Measurements from ENCODE around the gene LTBP2. TPM values are rescaled to one million over a fixed set of nuclear protein-coding genes. Genes with fewer than 3 reads are reported as not detected.

LTBP2 gene
- total RNA-seq, 1 experiment from 2014 or later = 1.5 TPM

DNA sequence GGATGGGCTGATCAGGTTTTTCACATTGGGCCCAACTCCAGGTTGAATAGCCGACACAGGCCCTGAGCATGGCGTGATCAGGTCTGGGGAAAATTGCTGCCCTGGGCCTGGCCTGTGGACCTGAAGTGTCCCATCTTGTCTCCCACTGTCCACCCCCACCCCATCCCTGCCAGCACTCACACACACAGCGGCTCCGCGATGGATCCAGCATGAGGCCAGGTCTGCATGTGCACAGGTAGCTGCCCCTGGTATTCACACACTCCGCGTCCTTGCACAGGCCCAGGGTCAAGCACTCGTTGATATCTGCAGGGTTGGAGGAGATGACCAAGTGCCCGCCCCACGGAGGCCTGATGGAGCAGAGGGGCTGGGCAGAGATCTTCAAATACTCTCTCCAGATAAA, 79.8 kb downstream of the LTBP2 start:
- ATAC-seq (no peak), DNase-seq (ENCODE audit: low read depth, low spot score) (no peak)
- no peaks in the 10 kb centered on the region for H3K9me2 ChIP-seq (ENCODE audit: insufficient read depth)
- no peaks in the 10 kb centered on the region for H3K36me3 ChIP-seq (ENCODE audit: control insufficient read depth in 1 of 2, insufficient read depth in 2 of 2, low read length in 2 of 2)
- ChIA-PET CTCF (interaction anchor here (0.7 to 1.1 kb wide), 3 partner anchors 30 to 77 kb away, joined by 3 to 10 read pairs (median 6); no protein-coding TSS in a partner anchor), POLR2A (no interaction called here), RAD21 (ENCODE audit: low non-redundant PET in 1 of 2, low total read pairs in 2 of 2, uncharacterized antibody in 2 of 2, unreplicated experiment in 2 of 2) (interaction anchor here in 1 of 2 experiments (1.5 kb wide), 1 partner anchor 77 kb away, joined by 4 read pairs; no protein-coding TSS in a partner anchor)
- no peaks in the 10 kb centered on the region for H3K9me3 ChIP-seq (ENCODE audit: control insufficient read depth in 1 of 2, insufficient read depth in 1 of 2, low read depth in 1 of 2, low read length in 2 of 2)
- H3K9ac ChIP-seq (ENCODE audit: low read length) = 0 out of 2 replicates have a peak overlapping the region, but pooled peaks have one; percentile 33
- TF ChIP-seq YY1 (IDR thresholded peaks at IDR 0.05; ENCODE audit: extremely low read depth, insufficient replicate concordance, low read depth, low read length) = no peak
- TF ChIP-seq, protein P1, sequence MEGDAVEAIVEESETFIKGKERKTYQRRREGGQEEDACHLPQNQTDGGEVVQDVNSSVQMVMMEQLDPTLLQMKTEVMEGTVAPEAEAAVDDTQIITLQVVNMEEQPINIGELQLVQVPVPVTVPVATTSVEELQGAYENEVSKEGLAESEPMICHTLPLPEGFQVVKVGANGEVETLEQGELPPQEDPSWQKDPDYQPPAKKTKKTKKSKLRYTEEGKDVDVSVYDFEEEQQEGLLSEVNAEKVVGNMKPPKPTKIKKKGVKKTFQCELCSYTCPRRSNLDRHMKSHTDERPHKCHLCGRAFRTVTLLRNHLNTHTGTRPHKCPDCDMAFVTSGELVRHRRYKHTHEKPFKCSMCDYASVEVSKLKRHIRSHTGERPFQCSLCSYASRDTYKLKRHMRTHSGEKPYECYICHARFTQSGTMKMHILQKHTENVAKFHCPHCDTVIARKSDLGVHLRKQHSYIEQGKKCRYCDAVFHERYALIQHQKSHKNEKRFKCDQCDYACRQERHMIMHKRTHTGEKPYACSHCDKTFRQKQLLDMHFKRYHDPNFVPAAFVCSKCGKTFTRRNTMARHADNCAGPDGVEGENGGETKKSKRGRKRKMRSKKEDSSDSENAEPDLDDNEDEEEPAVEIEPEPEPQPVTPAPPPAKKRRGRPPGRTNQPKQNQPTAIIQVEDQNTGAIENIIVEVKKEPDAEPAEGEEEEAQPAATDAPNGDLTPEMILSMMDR (IDR thresholded peaks at IDR 0.05 in 2 of 3, conservative IDR thresholded peaks at IDR 0.05 in 1 of 3; ENCODE audit: borderline replicate concordance in 1 of 3, insufficient read depth in 1 of 3, low read depth in 2 of 3, low read length in 2 of 3) = no peak
- TF ChIP-seq JUND (IDR thresholded peaks at IDR 0.05) = no peak
- TF ChIP-seq ZNF274 (IDR thresholded peaks at IDR 0.05; ENCODE audit: low read depth, low read length) = no peak
- no peak for TF ChIP-seq EZH2 (IDR thresholded peaks at IDR 0.05)
- TF ChIP-seq, protein P2, sequence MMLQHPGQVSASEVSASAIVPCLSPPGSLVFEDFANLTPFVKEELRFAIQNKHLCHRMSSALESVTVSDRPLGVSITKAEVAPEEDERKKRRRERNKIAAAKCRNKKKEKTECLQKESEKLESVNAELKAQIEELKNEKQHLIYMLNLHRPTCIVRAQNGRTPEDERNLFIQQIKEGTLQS (IDR thresholded peaks at IDR 0.05) = no peak
- TF ChIP-seq EGR1 (IDR thresholded peaks at IDR 0.05; ENCODE audit: low read depth) = no peak
- no peak for TF ChIP-seq CBX3 (IDR thresholded peaks at IDR 0.05; ENCODE audit: low read depth)
- TF ChIP-seq ELF1 (IDR thresholded peaks at IDR 0.05; ENCODE audit: borderline replicate concordance, low read depth) = no peak
- H3K4me1 ChIP-seq (ENCODE audit: control insufficient read depth in 1 of 2, insufficient read depth in 2 of 2, low read length in 2 of 2) = peaks cover 10 to 16% of the 10 kb centered on the region in 2 experiments
- H3K4me2 ChIP-seq (ENCODE audit: low read length) = peak overlapping the region; percentile 64; the same call in 1 of the 2 replicates
- H4K20me1 ChIP-seq (ENCODE audit: insufficient read depth) = no peaks in the 10 kb centered on the region
- no TSS peak for BruUV-seq (replicated peaks)
- H2AFZ ChIP-seq (ENCODE audit: low read depth, low read length, poor library complexity, severe bottlenecking) = no peak overlapping the region
- intact Hi-C loops (cut with micrococcal nuclease) = no loop called here
- no peaks in the 10 kb centered on the region for H3K27me3 ChIP-seq (ENCODE audit: insufficient read depth, low read length)
- no peak overlapping the region for H3K4me3 ChIP-seq (replicated peaks in 1 of 2; ENCODE audit: low read depth in 1 of 2, low read length in 2 of 2)
- H3K27ac ChIP-seq (ENCODE audit: low read depth, low read length) = no peak overlapping the region
- no peaks in the 10 kb centered on the region for H3K79me2 ChIP-seq (ENCODE audit: insufficient read depth, low read length)
